ENCODE results near the gene ATP5F1E.

ATP5F1E gene

GRCh38 chr20:59004493-59004762, 27.7 kb downstream of the ATP5F1E start:
- TF ChIP-seq CTCF (IDR thresholded peaks at IDR 0.05; ENCODE audit: low read depth, low read length, missing control alignments), result no peak
- no peak overlapping the region for H3K4me3 ChIP-seq (ENCODE audit: low read depth, low read length)
- DNase-seq (ENCODE audit: low read depth), result no peak
- in situ Hi-C loops (cut with HindIII; ENCODE audit: low sequenced_read_pairs), result no loop called here

DNA sequence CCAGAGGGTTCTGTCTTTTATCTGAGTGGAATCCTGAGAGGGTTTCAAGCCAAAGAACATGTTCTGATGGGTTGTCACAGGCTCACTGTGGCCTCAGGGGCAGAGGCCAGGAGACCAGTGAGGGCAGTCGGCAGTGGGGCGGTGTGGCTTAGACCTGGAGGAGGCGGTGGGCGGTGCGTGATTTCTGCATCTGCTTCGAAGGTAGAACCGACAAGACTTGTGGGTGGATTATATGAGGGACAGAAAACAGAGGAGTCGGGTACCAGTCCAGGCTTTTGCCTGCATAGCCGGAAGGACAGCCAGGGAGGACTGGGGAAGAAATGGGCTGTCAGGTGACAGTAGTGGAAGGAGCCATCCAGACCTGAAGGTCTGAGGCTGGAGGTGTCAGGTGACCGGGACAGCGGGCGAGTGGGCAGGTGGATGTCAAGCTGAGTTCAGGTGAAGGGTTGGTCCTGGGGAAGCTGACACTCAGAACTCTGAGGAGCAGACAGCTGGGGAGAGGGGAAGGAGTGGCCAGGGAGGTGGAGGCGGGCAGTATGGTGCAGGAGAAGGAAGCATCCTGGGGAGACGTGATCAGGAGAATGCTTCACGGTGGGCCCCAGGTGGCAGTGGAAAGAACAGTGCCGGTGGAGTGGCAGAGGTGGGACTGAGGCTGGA, 28.2 kb downstream of the ATP5F1E start:
- in situ Hi-C loops (cut with HindIII; ENCODE audit: low sequenced_read_pairs), result no loop called here
- H3K4me3 ChIP-seq (ENCODE audit: low read depth, low read length), result no peak overlapping the region
- TF ChIP-seq CTCF (IDR thresholded peaks at IDR 0.05; ENCODE audit: low read depth, low read length, missing control alignments), result no peak
- no peak for DNase-seq (ENCODE audit: low read depth)

- TF ChIP-seq CTCF (IDR thresholded peaks at IDR 0.05; ENCODE audit: low read depth, low read length, missing control alignments), result no peak
- in situ Hi-C loops (cut with HindIII; ENCODE audit: low sequenced_read_pairs), result no loop called here
- no peak for DNase-seq (ENCODE audit: low read depth)
- H3K4me3 ChIP-seq (ENCODE audit: low read depth, low read length), result no peak overlapping the region
Observed at GRCh38 chr20:59002874-59003399, 29.2 kb downstream of the ATP5F1E start.

DNA sequence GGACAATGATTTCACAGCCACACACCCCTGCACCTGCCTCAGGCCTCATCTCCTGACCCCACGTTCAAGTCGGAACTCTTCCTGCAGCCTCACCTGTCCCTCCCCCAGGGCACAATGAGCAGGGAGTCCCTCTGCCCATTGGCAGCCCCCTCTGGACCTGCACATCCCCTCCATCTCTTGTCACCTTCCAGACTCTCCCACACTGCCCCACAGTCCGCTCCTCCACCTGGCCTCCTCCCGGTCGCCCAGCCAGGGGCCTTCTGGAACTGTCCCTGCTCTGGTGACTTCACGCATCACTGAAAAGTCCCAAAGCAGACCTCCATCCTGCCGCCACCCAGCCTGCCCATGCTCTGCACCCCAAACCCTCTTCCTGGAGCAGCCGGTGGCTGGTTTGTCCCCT, 29.7 kb downstream of the ATP5F1E start:
- H3K4me3 ChIP-seq (ENCODE audit: low read depth, low read length), result no peak overlapping the region
- no peak for TF ChIP-seq CTCF (IDR thresholded peaks at IDR 0.05; ENCODE audit: low read depth, low read length, missing control alignments)
- DNase-seq (ENCODE audit: low read depth), result no peak
- in situ Hi-C loops (cut with HindIII; ENCODE audit: low sequenced_read_pairs), result no loop called here

GRCh38 chr20:59001449-59002171, 30.5 kb downstream of the ATP5F1E start:
- TF ChIP-seq CTCF (IDR thresholded peaks at IDR 0.05; ENCODE audit: low read depth, low read length, missing control alignments), result no peak
- no peak for DNase-seq (ENCODE audit: low read depth)
- H3K4me3 ChIP-seq (ENCODE audit: low read depth, low read length), result no peak overlapping the region
- in situ Hi-C loops (cut with HindIII; ENCODE audit: low sequenced_read_pairs), result no loop called here

- in situ Hi-C loops (cut with HindIII; ENCODE audit: low sequenced_read_pairs), result no loop called here
- no peak overlapping the region for H3K4me3 ChIP-seq (ENCODE audit: low read depth, low read length)
- TF ChIP-seq CTCF (IDR thresholded peaks at IDR 0.05; ENCODE audit: low read depth, low read length, missing control alignments), result no peak
Observed at GRCh38 chr20:59001068-59001448, 31.1 kb downstream of the ATP5F1E start.

More at GRCh38 chr20:59001068-59001448, 31.1 kb downstream of the ATP5F1E start:
- no peak for DNase-seq (ENCODE audit: low read depth)
